Prostate gland (tissue), 2 donors: Measurements from ENCODE around the gene AVPR2.

Source experiments
- CTCF ChIP-seq, 4 experiments: fragments of 200-600 bp in 2 of 4; fragments of 450-650 bp in 2 of 4; sonication (generic) in 2 of 4; IDR thresholded peaks; 1 replicate in 3 of 4; 2 replicates in 1 of 4; pipeline ENCODE4 v1.5.1; 2016 to 2019; ENCODE audit warnings: antibody characterized with exemption in 4 of 4, mild to moderate bottlenecking in 2 of 4, moderate library complexity in 2 of 4
- POLR2A ChIP-seq: fragments of 450-650 bp; IDR thresholded peaks from one replicate; pipeline ENCODE4 v1.6.1; 2016; ENCODE audit warnings: antibody characterized with exemption, mild to moderate bottlenecking
- POLR2AphosphoS5 ChIP-seq: sonication (generic); formaldehyde crosslinking; IDR thresholded peaks from one replicate; pipeline ENCODE4 v1.6.1; 2017; ENCODE audit warnings: antibody characterized with exemption

GRCh38 chrX:153932220-153932915, 27.9 kb downstream of the AVPR2 start:
- no peak for TF ChIP-seq POLR2A
- TF ChIP-seq CTCF (IDR thresholded peaks at IDR 0.05), result no peak
- TF ChIP-seq POLR2AphosphoS5, result no peak
